Heart left ventricle (tissue), 16 donors: Measurements from ENCODE around the gene CCS. TPM values are rescaled to one million over a fixed set of nuclear protein-coding genes. Genes with fewer than 3 reads are reported as not detected.
"Not testable (repeated sequence)": the region's sequence is repeated elsewhere in the genome, so short reads cannot be mapped to it uniquely, and the experiment has no call there.

Experiments used
- ATAC-seq, 4 donors: fragments of 200-7000 bp; cut with Tn5 transposase; one replicate each; pipeline ENCODE4 v1.9.1; 2020 to 2022; ENCODE audit warnings: moderate library complexity in 4 of 4, mild to moderate bottlenecking in 3 of 4, moderate number of reproducible peaks in 1 of 4
- DNase-seq, 5 donors: peaks; one replicate each; pipeline ENCODE4 v3.0.0-alpha.2; 2020
- H3K27ac ChIP-seq, 12 donors: fragments of 200-600 bp; sonication (generic) in 4 of 12; one replicate each; pipeline versions ENCODE4 v1.5.0 to v1.8.0; 2016 to 2022; ENCODE audit warnings: mild to moderate bottlenecking in 2 of 12
- H3K27me3 ChIP-seq, 9 donors: fragments of 200-600 bp; sonication (generic) in 2 of 9; one replicate each; pipeline versions ENCODE4 v1.5.1 to v1.8.0; 2016 to 2022; ENCODE audit warnings: mild to moderate bottlenecking in 3 of 9
- H3K36me3 ChIP-seq, 9 donors: fragments of 200-600 bp; sonication (generic) in 2 of 9; one replicate each; pipeline versions ENCODE4 v1.5.0 to v1.8.0; 2018 to 2022; ENCODE audit warnings: mild to moderate bottlenecking in 2 of 9
- H3K4me1 ChIP-seq, 12 donors: fragments of 200-600 bp; sonication (generic) in 4 of 12; one replicate each; pipeline versions ENCODE4 v1.5.0 to v1.8.0; 2016 to 2022; ENCODE audit warnings: mild to moderate bottlenecking in 3 of 12
- H3K4me3 ChIP-seq, 12 donors: fragments of 200-600 bp; sonication (generic) in 4 of 12; one replicate each; pipeline versions ENCODE4 v1.5.0 to v1.8.0; 2017 to 2022; ENCODE audit warnings: mild to moderate bottlenecking in 9 of 12, moderate library complexity in 4 of 12
- H3K9me3 ChIP-seq, 12 donors: fragments of 200-600 bp; sonication (generic) in 4 of 12; one replicate each; pipeline versions ENCODE4 v1.5.0 to v1.8.0; 2016 to 2022; ENCODE audit warnings: mild to moderate bottlenecking in 1 of 12
- CTCF ChIP-seq, 12 donors: fragments of 200-600 bp; sonication (generic) in 4 of 12; IDR thresholded peaks; one replicate each; pipeline versions ENCODE4 v1.5.0 to v1.8.0; 2018 to 2022; ENCODE audit warnings: antibody characterized with exemption in 12 of 12, mild to moderate bottlenecking in 5 of 12
- POLR2A ChIP-seq, 2 donors: fragments of 450-650 bp; IDR thresholded peaks; one replicate each; pipeline ENCODE4 v1.6.1; 2017; ENCODE audit warnings: antibody characterized with exemption in 2 of 2, mild to moderate bottlenecking in 2 of 2, moderate library complexity in 2 of 2
- WGBS, 4 donors: extraction: QIAGEN DNeasy Blood & Tissue Kit in 2 of 4; methylation state at CpG; one replicate each; pipeline versions ENCODE4 v1.1.5 to v1.1.7; 2013 to 2018; 5-methylcytosine and 5-hydroxymethylcytosine counted together
- intact Hi-C, 10 donors: fragments of 100-400 bp; cut with DNase I; formaldehyde crosslinking; loops; one replicate each; pipeline versions ENCODE4 v1.11.1 to v1.14.2; 2022
- polyA plus RNA-seq, 2 donors: library from polyadenylated mRNA; stranded (reverse); fragments of 200-250 nt; gene quantifications; one replicate each; pipeline ENCODE4 v1.2.3, GENCODE V29; 2013
- total RNA-seq, 9 donors: library from RNA; depleted of rRNA in 2 of 9; stranded (reverse); fragments of >200 nt in 2 of 9; fragmentation: NEBNext Ultra II Directional in 3 of 9; extraction: Animal tissue kit (Norgen Biotek cat#: 25700) in 3 of 9; gene quantifications; one replicate each; pipeline versions ENCODE4 v1.1.0 to v1.2.4, GENCODE V29; 2016 to 2023
- donor health status: ischemic (EF 13 %, LVEDD 7.1; RV severe dilation, severe dysfunction).
- donor health status: healthy with polysubstance abuse.
- donor health status: DM: no; HTN: yes; CAD: no.
- donor health status: DM: no; HTN: no; CAD: no.
- donor health status: ischemic (EF 25% LVEDD 6.9; RV normal size, moderate dysfunction).
- donor health status: ischemic (EF 25% LVEDD 5.7; RV mildly dilated, moderate dysfunction).
- donor health status: healthy.
- donor health status: DM: yes; HTN: yes; CAD: no.
- donor health status: ischemic (EF 35%, LVEDD 5.7; RV mildly dilated, moderate dysfunction).
- donor health status: nonischemic (EF 11% LVEDD 7.7; RV severe dilation, severe dysfunction).
- donor health status: DM: yes; HTN: yes; CAD: no.
- donor health status: PGD.
- donor health status: ischemic (EF 29% LVEDD 5.4; RV normal size, mild dysfunction).
- donor health status: nonischemic (EF 23%, LVEDD 6.1; RV moderate dilation, normal function).

The CCS gene
- total and polyA plus RNA-seq, 11 donors = 13.9 to 41.1 (median 20.1) TPM

GRCh38 chr11:66581261-66581660 is 11.7 kb upstream of the CCS start:
- ATAC-seq = no peak
- Histone ChIP-seq H3K9me3 (peaks cover 0 to 9% (median 0%) of the 10 kb centered on the region in 12 donors), H3K27ac (no peak overlapping the region), H3K27me3 (no peaks in the 10 kb centered on the region), H3K4me1 (peaks cover 0 to 8% (median 0%) of the 10 kb centered on the region in 12 donors), H3K36me3 (no peaks in the 10 kb centered on the region), H3K4me3 (no peak overlapping the region)
- intact Hi-C loops = loop anchor here in 3 of 10 donors (2.0 to 10.0 kb wide), 3 partner anchors 58 to 254 kb away; partner anchors contain the start of gene RBM4 (in 1 of the 3)
- TF ChIP-seq POLR2A (IDR thresholded peaks at IDR 0.05) = no peak
- TF ChIP-seq CTCF (IDR thresholded peaks at IDR 0.05) = no peak
- WGBS, 4 donors = 77 to 89% (median 83%) methylated on average over 3 of the region's 3 CpGs
- no peak for DNase-seq

DNA sequence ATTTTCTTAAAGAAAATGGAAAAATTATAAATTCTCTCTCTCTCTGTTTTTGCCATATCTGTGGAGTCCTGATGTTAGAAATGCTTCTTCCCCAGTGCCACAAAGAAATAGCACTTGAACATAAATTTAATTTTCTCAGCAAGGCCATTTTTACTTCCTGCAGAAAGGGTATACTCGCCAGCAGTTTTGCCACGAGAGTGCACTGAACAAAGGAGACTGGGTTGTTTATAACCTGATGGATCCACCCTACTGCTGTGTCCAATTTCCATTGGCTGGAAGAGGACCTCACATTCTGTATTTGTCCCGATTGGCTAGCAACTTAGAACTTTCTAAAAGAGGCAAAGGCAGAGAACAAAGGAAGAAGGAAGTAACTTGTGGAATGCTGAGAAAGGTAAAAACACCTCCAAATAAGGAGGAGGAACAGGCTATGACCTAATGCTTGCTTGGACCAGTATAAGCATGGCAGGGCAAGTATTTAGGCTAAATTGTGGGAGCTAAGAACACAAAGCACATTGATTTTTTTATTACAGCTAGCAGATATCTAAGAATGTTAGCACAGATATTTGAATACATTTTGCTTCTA is 10.3 kb upstream of the CCS start:
- intact Hi-C loops = loop anchor here in 2 of 10 donors (5.0 to 10.0 kb wide), 2 partner anchors 175 to 252 kb away; no protein-coding TSS in a partner anchor
- not testable (repeated sequence) for H3K27me3 ChIP-seq

GRCh38 chr11:66585447-66585846 is 7.5 kb upstream of the CCS start:
- 93 to 96% (median 94%) methylated on average over 1 of the region's 1 CpG for WGBS, 4 donors
- not testable (repeated sequence) for H3K9me3 ChIP-seq, H3K4me3 ChIP-seq, H3K36me3 ChIP-seq, DNase-seq, H3K27ac ChIP-seq, ATAC-seq, H3K4me1 ChIP-seq, H3K27me3 ChIP-seq
- intact Hi-C loops = loop anchor here in 1 of 10 donors (10.0 kb wide), 1 partner anchor 249 kb away; no protein-coding TSS in a partner anchor

More for the DNA sequence above, 10.3 kb upstream of the CCS start:
- not testable (repeated sequence) for H3K36me3 ChIP-seq, H3K27ac ChIP-seq, ATAC-seq, H3K9me3 ChIP-seq, DNase-seq, H3K4me1 ChIP-seq, H3K4me3 ChIP-seq
- 87 to 95% (median 88%) methylated on average over 3 of the region's 3 CpGs for WGBS, 4 donors

DNA sequence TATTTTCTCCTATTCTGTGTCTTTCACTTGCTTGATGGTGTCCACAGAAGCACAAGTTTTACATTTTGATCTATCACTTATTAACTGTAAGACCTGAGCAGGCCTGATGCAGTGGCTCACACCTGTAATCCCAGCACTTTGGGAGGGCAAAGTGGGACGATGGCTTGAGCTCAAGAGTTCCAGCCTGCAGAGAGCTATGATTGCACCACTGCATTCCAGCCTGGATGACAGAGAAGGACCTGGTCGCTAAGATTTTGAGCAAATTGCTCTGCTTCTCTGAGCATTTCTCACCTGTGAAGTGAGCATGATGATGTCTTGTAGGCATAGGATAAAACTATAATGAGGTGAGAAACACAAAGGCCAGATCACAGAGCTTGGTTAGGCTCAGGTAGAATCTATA is 6.8 kb upstream of the CCS start:
- TF ChIP-seq POLR2A (IDR thresholded peaks at IDR 0.05) (no peak), CTCF (IDR thresholded peaks at IDR 0.05) (no peak)
- Histone ChIP-seq H3K36me3 (no peaks in the 10 kb centered on the region), H3K9me3 (peaks cover 0 to 9% (median 0%) of the 10 kb centered on the region in 12 donors), H3K27ac (no peak overlapping the region), H3K27me3 (no peaks in the 10 kb centered on the region), H3K4me1 (no peaks in the 10 kb centered on the region), H3K4me3 (no peak overlapping the region)
- no peak for DNase-seq
- no peak for ATAC-seq
- 54 to 73% (median 61%) methylated on average over 2 of the region's 2 CpGs for WGBS, 4 donors
- intact Hi-C loops = loop anchor here in 1 of 10 donors (10.0 kb wide), 1 partner anchor 249 kb away; no protein-coding TSS in a partner anchor

DNA sequence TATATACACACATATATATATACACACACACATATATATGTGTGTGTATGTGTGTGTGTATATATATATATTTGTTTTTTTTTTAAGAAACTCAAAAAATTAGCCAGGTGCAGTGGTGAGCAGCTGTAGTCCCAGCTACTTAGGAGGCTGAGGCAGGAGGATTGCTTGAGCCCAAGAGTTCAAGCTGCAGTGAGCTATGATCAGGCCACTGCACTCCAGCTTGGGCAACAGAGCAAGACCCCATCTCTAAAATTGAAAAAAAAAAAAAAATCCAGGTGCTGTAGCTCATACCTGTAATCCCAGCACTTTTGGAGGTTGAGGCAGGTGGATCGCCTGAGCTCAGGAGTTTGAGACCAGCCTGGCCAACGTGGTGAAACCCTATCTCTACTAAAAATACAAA is 3.7 kb upstream of the CCS start:
- not testable (repeated sequence) for DNase-seq, ATAC-seq, H3K9me3 ChIP-seq, H3K27ac ChIP-seq, H3K27me3 ChIP-seq, H3K4me3 ChIP-seq, H3K36me3 ChIP-seq
- 73 to 76% (median 75%) methylated on average over 2 of the region's 2 CpGs for WGBS, 4 donors
- intact Hi-C loops = loop anchor here in 1 of 10 donors (10.0 kb wide), 1 partner anchor 245 kb away; no protein-coding TSS in a partner anchor
- H3K4me1 ChIP-seq = peaks cover 2 to 19% (median 15%) of the 10 kb centered on the region in 12 donors
